ENCODE data around the gene LRRC14B. TPM values are rescaled to one million over a fixed set of nuclear protein-coding genes. Genes with fewer than 3 reads are reported as not detected.

The LRRC14B gene
- total and polyA plus RNA-seq, 2 experiments from 2014 or later: not detected

GRCh38 chr5:160173-160510 lies 31.2 kb upstream of the LRRC14B start:
- no peak overlapping the region for H3K27ac ChIP-seq (ENCODE audit: low read depth)
- DNase-seq (ENCODE audit: low spot score): no peak
- H3K4me3 ChIP-seq: no peak overlapping the region
- peaks cover 8% of the 10 kb centered on the region; the same call in 1 of the 2 replicates for H3F3A ChIP-seq (replicated peaks; ENCODE audit: low read depth)
- peaks cover 6% of the 10 kb centered on the region; the same call in 1 of the 2 replicates for H3K36me3 ChIP-seq (ENCODE audit: insufficient read depth)
- no peak overlapping the region for H3K4me2 ChIP-seq
- H3K9me2 ChIP-seq (ENCODE audit: insufficient read depth): no peaks in the 10 kb centered on the region
- no peaks in the 10 kb centered on the region for H3K27me3 ChIP-seq (ENCODE audit: insufficient read depth)
- peaks cover 13% of the 10 kb centered on the region for H3K4me1 Mint-ChIP-seq
- H2AFZ ChIP-seq: no peak overlapping the region
- peaks cover 16% of the 10 kb centered on the region for H3K9me3 Mint-ChIP-seq
- H4K20me1 ChIP-seq (replicated peaks; ENCODE audit: insufficient read depth): peaks cover 4% of the 10 kb centered on the region; the same call in 1 of the 2 replicates
- peaks cover 17% of the 10 kb centered on the region for H3K27me3 Mint-ChIP-seq (ENCODE audit: insufficient read depth, low read depth, poor library complexity)
- no peak for ATAC-seq
- H3K79me2 ChIP-seq (replicated peaks; ENCODE audit: insufficient read depth): no peaks in the 10 kb centered on the region
- peaks cover 72% of the 10 kb centered on the region for H3K36me3 Mint-ChIP-seq (ENCODE audit: low read depth)
- TF ChIP-seq EZH2phosphoT487 (IDR thresholded peaks at IDR 0.05; ENCODE audit: unreplicated experiment): no peak
- no peak for TF ChIP-seq ZNF462 (CRISPR knock-in tag; IDR thresholded peaks at IDR 0.05)
- no peak for TF ChIP-seq STAT1 (IDR thresholded peaks at IDR 0.05; ENCODE audit: unreplicated experiment)
- TF ChIP-seq ZNF114 (CRISPR knock-in tag; IDR thresholded peaks at IDR 0.05): no peak
- TF ChIP-seq JUNB (IDR thresholded peaks at IDR 0.05; ENCODE audit: unreplicated experiment): no peak
- no peak for TF ChIP-seq ETS1 (IDR thresholded peaks at IDR 0.05)
- TF ChIP-seq REST (IDR thresholded peaks at IDR 0.05; ENCODE audit: unreplicated experiment): no peak
- TF ChIP-seq CTCF (conservative IDR thresholded peaks at IDR 0.05; ENCODE audit: low read depth in 2 of 2): no peak
- TF ChIP-seq EZH2 (IDR thresholded peaks at IDR 0.05; ENCODE audit: low read depth, unreplicated experiment): no peak
- no peak overlapping the region for H3K27ac Mint-ChIP-seq
- no peaks in the 10 kb centered on the region for H3K4me1 ChIP-seq (ENCODE audit: insufficient read depth)
- H3K4me3 Mint-ChIP-seq: no peak overlapping the region

Data from GM23338 (cell line).